Nephron progenitor cell (in vitro differentiated cells): ENCODE data around the gene ATG10.
"Not testable (repeated sequence)": the region's sequence is repeated elsewhere in the genome, so short reads cannot be mapped to it uniquely, and the experiment has no call there.

Experiments
- DNase-seq: peaks from one replicate; pipeline ENCODE4 v3.0.0; 2021
- H3K27ac Mint-ChIP-seq: 2 replicates; pipeline ENCODE4 v1.8.0; 2021; ENCODE audit warnings: mild to moderate bottlenecking, moderate library complexity, mixed read lengths
- H3K27me3 Mint-ChIP-seq: 2 replicates; pipeline ENCODE4 v1.8.0; 2021; ENCODE audit warnings: mild to moderate bottlenecking, low read depth, mixed read lengths; ENCODE audit not compliant: poor library complexity
- H3K36me3 Mint-ChIP-seq: 2 replicates; pipeline ENCODE4 v1.8.0; 2021; ENCODE audit warnings: low read depth, mixed read lengths
- H3K4me1 Mint-ChIP-seq: 2 replicates; pipeline ENCODE4 v1.8.0; 2021; ENCODE audit warnings: mixed read lengths
- H3K4me3 Mint-ChIP-seq: 2 replicates; pipeline ENCODE4 v1.8.0; 2021; ENCODE audit warnings: mild to moderate bottlenecking, moderate library complexity, mixed read lengths
- H3K9me3 Mint-ChIP-seq: 2 replicates; pipeline ENCODE4 v1.8.0; 2021; ENCODE audit warnings: mild to moderate bottlenecking, moderate library complexity, mixed read lengths
- CTCF ChIP-seq: fragments of 200-600 bp; sonication (generic); IDR thresholded peaks from 2 replicates; pipeline ENCODE4 v1.5.0; 2021; ENCODE audit warnings: antibody characterized with exemption

Gene ATG10

DNA sequence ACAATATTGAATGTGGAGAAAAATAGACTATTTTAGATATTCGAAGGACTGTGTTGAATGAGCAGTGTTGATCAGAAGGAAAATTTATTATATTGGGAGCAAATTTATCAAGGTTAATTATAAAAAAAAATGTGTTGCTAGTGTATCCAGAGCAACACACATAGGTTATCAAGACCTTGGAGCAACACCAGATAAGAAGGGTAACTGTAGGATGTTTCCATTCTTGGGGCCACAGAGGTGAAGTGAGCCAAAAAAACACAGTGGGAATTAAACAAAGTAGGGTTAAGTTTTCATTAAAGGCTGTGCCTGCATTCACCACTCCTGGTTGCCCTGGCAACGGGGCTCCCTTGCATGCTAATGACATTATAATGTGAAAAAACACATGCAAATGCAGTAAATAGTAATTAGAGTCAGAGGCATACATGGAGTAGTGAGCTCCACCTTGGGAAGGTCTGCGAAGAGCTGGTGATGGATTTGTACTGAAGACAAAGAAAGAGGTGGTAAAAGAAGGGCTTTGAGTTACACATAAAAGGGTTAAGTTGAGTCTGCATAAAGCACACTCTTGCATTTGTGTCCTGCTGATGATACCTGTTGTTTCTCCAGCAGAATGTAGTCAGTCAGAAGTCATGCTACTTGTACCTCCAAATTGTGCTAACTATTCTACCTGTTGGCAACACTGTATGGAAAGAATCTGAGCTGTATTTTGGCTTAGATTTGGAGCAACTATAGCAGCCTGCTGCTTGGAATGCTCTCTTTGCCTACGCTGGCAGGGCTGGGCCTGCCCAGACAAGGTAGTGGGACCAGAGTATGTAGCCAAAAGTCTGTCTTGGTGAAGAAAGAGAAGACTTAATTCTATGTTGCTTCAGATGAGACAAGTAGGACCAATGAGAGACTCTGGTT lies 59.6 kb downstream of the ATG10 start:
- H3K36me3 Mint-ChIP-seq: peaks cover 6% of the 10 kb centered on the region
- peaks cover 7% of the 10 kb centered on the region for H3K9me3 Mint-ChIP-seq
- peaks cover 7% of the 10 kb centered on the region for H3K4me1 Mint-ChIP-seq
- no peaks in the 10 kb centered on the region for H3K27me3 Mint-ChIP-seq
- H3K27ac Mint-ChIP-seq: peak overlapping the region; percentile 73
- no peak overlapping the region for H3K4me3 Mint-ChIP-seq
- DNase-seq: no peak
- TF ChIP-seq CTCF: no peak

GRCh38 chr5:82042894-82043293 lies 71.1 kb downstream of the ATG10 start:
- H3K4me3 Mint-ChIP-seq, DNase-seq, H3K27ac Mint-ChIP-seq, H3K4me1 Mint-ChIP-seq, H3K27me3 Mint-ChIP-seq: not testable (repeated sequence)
- Mint-ChIP-seq H3K9me3 (peaks cover 56% of the 10 kb centered on the region), H3K36me3 (peaks cover 42% of the 10 kb centered on the region)

DNA sequence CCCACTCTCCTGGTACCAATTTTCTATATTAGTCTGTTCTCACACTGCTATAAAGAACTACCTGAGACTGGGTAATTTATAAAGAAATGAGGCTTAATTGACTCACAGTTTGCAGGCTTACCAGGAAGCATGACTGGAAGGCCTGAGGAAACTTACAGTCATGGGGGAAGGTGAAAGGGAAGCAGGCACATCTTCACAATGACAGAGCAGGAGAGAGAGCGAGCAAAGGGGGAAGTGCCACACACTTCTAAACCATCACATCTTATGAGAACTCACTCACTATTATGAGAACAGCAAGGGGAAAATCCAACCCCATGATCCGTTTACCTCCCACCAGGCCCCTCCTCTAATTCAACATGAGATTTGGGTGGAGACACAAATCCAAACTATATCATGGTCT lies 72.2 kb downstream of the ATG10 start:
- H3K4me3 Mint-ChIP-seq: no peak overlapping the region
- H3K27ac Mint-ChIP-seq: no peak overlapping the region
- TF ChIP-seq CTCF: no peak
- no peaks in the 10 kb centered on the region for H3K27me3 Mint-ChIP-seq
- no peak for DNase-seq
- peaks cover 43% of the 10 kb centered on the region for H3K36me3 Mint-ChIP-seq
- H3K4me1 Mint-ChIP-seq: peaks cover 5% of the 10 kb centered on the region
- H3K9me3 Mint-ChIP-seq: peaks cover 49% of the 10 kb centered on the region

DNA sequence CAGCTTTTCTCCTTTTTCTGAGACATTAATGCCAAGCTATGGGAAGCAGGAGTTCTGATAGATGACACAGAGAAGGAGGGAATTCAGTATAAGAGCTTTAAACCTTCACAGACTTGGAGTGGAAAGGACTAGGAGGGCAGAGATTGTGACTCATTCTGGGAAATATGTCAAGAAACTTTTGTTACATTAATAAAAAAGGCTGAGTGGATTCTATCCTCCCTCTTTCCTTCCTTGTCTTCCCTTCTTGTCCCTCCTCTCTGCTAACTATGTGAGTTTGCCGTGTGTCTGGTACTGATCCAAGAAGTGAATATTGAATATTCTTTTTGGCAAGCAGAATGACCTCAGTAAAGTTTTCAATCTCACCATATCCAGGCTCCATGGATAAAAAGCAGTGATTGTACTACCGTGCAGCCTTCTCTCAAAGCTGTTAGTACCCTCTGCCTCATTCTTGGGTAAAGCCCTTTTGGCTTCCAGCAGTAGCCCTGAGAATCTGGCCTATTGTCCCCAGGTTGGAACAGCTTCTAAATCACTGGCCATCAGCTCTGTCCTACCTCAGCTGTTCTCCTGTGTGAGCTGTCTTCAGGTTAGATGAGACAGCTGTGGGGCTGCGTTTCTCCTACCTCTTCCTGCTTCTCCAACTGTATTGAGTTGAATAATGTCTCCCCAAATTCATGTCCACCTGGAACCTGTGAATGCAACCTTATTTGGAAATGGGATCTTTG lies 73.9 kb downstream of the ATG10 start:
- no peak for DNase-seq
- no peaks in the 10 kb centered on the region for H3K27me3 Mint-ChIP-seq
- peaks cover 43% of the 10 kb centered on the region for H3K36me3 Mint-ChIP-seq
- TF ChIP-seq CTCF: no peak
- H3K4me1 Mint-ChIP-seq: peaks cover 5% of the 10 kb centered on the region
- H3K4me3 Mint-ChIP-seq: no peak overlapping the region
- H3K9me3 Mint-ChIP-seq: peaks cover 47% of the 10 kb centered on the region
- peak overlapping the region; percentile 9 for H3K27ac Mint-ChIP-seq

GRCh38 chr5:82046276-82046647 lies 74.4 kb downstream of the ATG10 start:
- no peaks in the 10 kb centered on the region for H3K27me3 Mint-ChIP-seq
- no peak for DNase-seq

More at GRCh38 chr5:82046276-82046647, 74.4 kb downstream of the ATG10 start:
- Mint-ChIP-seq H3K4me3 (no peak overlapping the region), H3K36me3 (peaks cover 43% of the 10 kb centered on the region), H3K9me3 (peaks cover 43% of the 10 kb centered on the region), H3K4me1 (peaks cover 6% of the 10 kb centered on the region), H3K27ac (no peak overlapping the region)
- no peak for TF ChIP-seq CTCF
